ENCODE data around the gene CISTR.
"Not testable (repeated sequence)": the region's sequence is repeated elsewhere in the genome, so short reads cannot be mapped to it uniquely, and the experiment has no call there.

The CISTR gene

GRCh38 chr12:53739214-53740129 lies 12.3 kb downstream of the CISTR start:
- peak; percentile 57 for DNase-seq

GRCh38 chr12:53738406-53739213 lies 13.2 kb downstream of the CISTR start:
- DNase-seq = peak; percentile 56

GRCh38 chr12:53737951-53738405 lies 13.8 kb downstream of the CISTR start:
- peak; percentile 54 for DNase-seq

GRCh38 chr12:53737093-53737808 lies 14.5 kb downstream of the CISTR start:
- peak; percentile 85 for DNase-seq

GRCh38 chr12:53736592-53736991 lies 15.2 kb downstream of the CISTR start:
- no peak for DNase-seq

- no peak for DNase-seq
Observed at GRCh38 chr12:53735556-53735955, 16.2 kb downstream of the CISTR start.

- no peak for DNase-seq
Observed at GRCh38 chr12:53734425-53734824, 17.4 kb downstream of the CISTR start.

- DNase-seq = no peak
Observed at GRCh38 chr12:53733807-53734200, 18.0 kb downstream of the CISTR start.

- no peak for DNase-seq
Observed at GRCh38 chr12:53733051-53733806, 18.6 kb downstream of the CISTR start.

GRCh38 chr12:53729644-53730043 lies 22.1 kb downstream of the CISTR start:
- no peak for DNase-seq

GRCh38 chr12:53728206-53728605 lies 23.6 kb downstream of the CISTR start:
- no peak for DNase-seq

GRCh38 chr12:53727310-53728041 lies 24.3 kb downstream of the CISTR start, which contains the start of gene CALCOCO1:
Gene CALCOCO1, minus strand, starts transcription at chr12:53727452. Its CDS starts 2,210 bp downstream, at chr12:53725242.
- peak; percentile 97 for DNase-seq

- no peak for DNase-seq
Observed at GRCh38 chr12:53726946-53727309, 24.9 kb downstream of the CISTR start.

- DNase-seq = no peak
Observed at GRCh38 chr12:53726341-53726740, 25.4 kb downstream of the CISTR start.

- no peak for DNase-seq
Observed at GRCh38 chr12:53725824-53726223, 26.0 kb downstream of the CISTR start.

- DNase-seq = no peak
Observed at GRCh38 chr12:53722450-53723041, 29.2 kb downstream of the CISTR start.

GRCh38 chr12:53720946-53721345 lies 30.8 kb downstream of the CISTR start:
- DNase-seq = no peak

GRCh38 chr12:53719649-53720048 lies 32.1 kb downstream of the CISTR start:
- no peak for DNase-seq

GRCh38 chr12:53718567-53718966 lies 33.2 kb downstream of the CISTR start:
- DNase-seq = not testable (repeated sequence)

- DNase-seq = no peak
Observed at GRCh38 chr12:53717319-53717718, 34.5 kb downstream of the CISTR start.

- no peak for DNase-seq
Observed at GRCh38 chr12:53714004-53714403, 37.8 kb downstream of the CISTR start.

Data from retina (tissue), 1 donor.